Gastroesophageal sphincter (tissue), 3 donors: ENCODE results near the gene HVCN1.

ENCODE experiments used
- CTCF ChIP-seq, 4 experiments: fragments of 200-600 bp in 2 of 4; fragments of 450-650 bp in 2 of 4; sonication (generic) in 1 of 4; IDR thresholded peaks; one replicate each; pipeline ENCODE4 v1.5.1; 2017 to 2019; ENCODE audit warnings: antibody characterized with exemption in 4 of 4, mild to moderate bottlenecking in 2 of 4, moderate library complexity in 2 of 4
- POLR2A ChIP-seq, 2 donors: fragments of 450-650 bp; IDR thresholded peaks; one replicate each; pipeline ENCODE4 v1.6.1; 2017; ENCODE audit warnings: antibody characterized with exemption in 2 of 2, mild to moderate bottlenecking in 2 of 2, moderate library complexity in 1 of 2
- POLR2AphosphoS5 ChIP-seq: sonication (generic); formaldehyde crosslinking; IDR thresholded peaks from one replicate; pipeline ENCODE4 v1.6.1; 2017; ENCODE audit warnings: antibody characterized with exemption

- TF ChIP-seq POLR2A (IDR thresholded peaks at IDR 0.05) (no peak), CTCF (IDR thresholded peaks at IDR 0.05) (no peak), POLR2AphosphoS5 (no peak)
Measured at GRCh38 chr12:110658242-110658641, 30.7 kb downstream of the HVCN1 start.
